HL-60 (cell line): ENCODE results near the gene NCAPH2.

Experiments
- POLR2AphosphoS5 ChIP-seq: IDR thresholded peaks from 2 replicates; pipeline ENCODE4 v1.6.1; 2012; ENCODE audit warnings: low read depth
- TF ChIP-seq, protein P1 (sequence below): IDR thresholded peaks from one replicate; pipeline ENCODE4 v1.5.1; 2011; ENCODE audit warnings: low read length, control low read depth, inconsistent platforms; ENCODE audit not compliant: insufficient read depth
- TF ChIP-seq, protein P2 (sequence below): IDR thresholded peaks from 2 replicates; pipeline ENCODE4 v1.6.1; 2012; ENCODE audit warnings: low read depth; ENCODE audit not compliant: insufficient replicate concordance

DNA sequence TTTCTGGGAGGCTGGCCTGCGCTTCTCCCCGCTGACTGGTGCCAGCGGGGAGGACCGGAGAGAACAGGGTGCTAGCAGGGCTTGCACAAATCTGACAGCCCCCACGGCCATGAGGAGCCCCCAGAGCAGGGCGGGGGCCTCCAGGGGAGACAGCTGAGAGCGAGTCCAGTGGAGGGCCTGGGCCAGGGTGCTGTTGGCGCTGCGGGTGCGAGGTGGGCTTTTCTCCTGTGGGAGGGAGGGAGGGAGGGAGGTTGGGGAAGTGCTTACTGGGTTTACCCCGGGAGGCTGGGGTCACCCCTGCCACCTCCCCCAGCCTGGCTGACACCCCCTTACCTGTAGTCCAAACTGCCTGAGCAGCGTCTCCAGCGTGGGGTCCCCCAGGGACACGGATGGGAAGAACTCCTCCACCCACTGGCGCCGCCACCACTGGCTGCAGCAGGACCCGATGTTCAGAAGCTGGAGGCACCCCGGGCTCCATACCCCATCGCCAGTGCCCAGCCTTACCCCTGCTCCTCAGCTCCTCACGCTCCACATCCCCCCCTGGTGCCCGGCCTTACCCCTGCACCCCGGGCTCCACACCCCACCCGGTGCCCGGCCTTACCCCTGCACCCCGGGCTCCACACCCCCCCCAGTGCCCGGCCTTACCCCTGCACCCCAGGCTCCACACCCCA lies 4.4 kb upstream of the NCAPH2 start:
- TF ChIP-seq, protein P1, sequence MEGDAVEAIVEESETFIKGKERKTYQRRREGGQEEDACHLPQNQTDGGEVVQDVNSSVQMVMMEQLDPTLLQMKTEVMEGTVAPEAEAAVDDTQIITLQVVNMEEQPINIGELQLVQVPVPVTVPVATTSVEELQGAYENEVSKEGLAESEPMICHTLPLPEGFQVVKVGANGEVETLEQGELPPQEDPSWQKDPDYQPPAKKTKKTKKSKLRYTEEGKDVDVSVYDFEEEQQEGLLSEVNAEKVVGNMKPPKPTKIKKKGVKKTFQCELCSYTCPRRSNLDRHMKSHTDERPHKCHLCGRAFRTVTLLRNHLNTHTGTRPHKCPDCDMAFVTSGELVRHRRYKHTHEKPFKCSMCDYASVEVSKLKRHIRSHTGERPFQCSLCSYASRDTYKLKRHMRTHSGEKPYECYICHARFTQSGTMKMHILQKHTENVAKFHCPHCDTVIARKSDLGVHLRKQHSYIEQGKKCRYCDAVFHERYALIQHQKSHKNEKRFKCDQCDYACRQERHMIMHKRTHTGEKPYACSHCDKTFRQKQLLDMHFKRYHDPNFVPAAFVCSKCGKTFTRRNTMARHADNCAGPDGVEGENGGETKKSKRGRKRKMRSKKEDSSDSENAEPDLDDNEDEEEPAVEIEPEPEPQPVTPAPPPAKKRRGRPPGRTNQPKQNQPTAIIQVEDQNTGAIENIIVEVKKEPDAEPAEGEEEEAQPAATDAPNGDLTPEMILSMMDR = no peak
- TF ChIP-seq POLR2AphosphoS5 = no peak
- TF ChIP-seq, protein P2, sequence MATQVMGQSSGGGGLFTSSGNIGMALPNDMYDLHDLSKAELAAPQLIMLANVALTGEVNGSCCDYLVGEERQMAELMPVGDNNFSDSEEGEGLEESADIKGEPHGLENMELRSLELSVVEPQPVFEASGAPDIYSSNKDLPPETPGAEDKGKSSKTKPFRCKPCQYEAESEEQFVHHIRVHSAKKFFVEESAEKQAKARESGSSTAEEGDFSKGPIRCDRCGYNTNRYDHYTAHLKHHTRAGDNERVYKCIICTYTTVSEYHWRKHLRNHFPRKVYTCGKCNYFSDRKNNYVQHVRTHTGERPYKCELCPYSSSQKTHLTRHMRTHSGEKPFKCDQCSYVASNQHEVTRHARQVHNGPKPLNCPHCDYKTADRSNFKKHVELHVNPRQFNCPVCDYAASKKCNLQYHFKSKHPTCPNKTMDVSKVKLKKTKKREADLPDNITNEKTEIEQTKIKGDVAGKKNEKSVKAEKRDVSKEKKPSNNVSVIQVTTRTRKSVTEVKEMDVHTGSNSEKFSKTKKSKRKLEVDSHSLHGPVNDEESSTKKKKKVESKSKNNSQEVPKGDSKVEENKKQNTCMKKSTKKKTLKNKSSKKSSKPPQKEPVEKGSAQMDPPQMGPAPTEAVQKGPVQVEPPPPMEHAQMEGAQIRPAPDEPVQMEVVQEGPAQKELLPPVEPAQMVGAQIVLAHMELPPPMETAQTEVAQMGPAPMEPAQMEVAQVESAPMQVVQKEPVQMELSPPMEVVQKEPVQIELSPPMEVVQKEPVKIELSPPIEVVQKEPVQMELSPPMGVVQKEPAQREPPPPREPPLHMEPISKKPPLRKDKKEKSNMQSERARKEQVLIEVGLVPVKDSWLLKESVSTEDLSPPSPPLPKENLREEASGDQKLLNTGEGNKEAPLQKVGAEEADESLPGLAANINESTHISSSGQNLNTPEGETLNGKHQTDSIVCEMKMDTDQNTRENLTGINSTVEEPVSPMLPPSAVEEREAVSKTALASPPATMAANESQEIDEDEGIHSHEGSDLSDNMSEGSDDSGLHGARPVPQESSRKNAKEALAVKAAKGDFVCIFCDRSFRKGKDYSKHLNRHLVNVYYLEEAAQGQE = no peak
